ENCODE data around the gene PHETA1.

Gene PHETA1

GRCh38 chr12:111414711-111415252 is 45.9 kb upstream of the PHETA1 start:
- Histone ChIP-seq H3K36me3 (ENCODE audit: control insufficient read depth, insufficient read depth, low read length) (no peaks in the 10 kb centered on the region), H3K9ac (no peak overlapping the region), H3K4me2 (ENCODE audit: low read length) (no peak overlapping the region), H3K4me1 (peaks cover 2% of the 10 kb centered on the region), H2AFZ (no peak overlapping the region), H3K9me3 (ENCODE audit: control insufficient read depth, low read length) (no peaks in the 10 kb centered on the region), H3K79me2 (peaks cover 6% of the 10 kb centered on the region), H3K27ac (no peak overlapping the region), H3K27me3 (ENCODE audit: control insufficient read depth, insufficient read depth, low read length) (no peaks in the 10 kb centered on the region), H3K4me3 (ENCODE audit: low read depth, low read length) (no peak overlapping the region)
- TF ChIP-seq CTCF (IDR thresholded peaks at IDR 0.05) = no peak

- H3K27me3 ChIP-seq (ENCODE audit: control insufficient read depth, insufficient read depth, low read length) = no peaks in the 10 kb centered on the region
- TF ChIP-seq CTCF (IDR thresholded peaks at IDR 0.05) = no peak
- no peak overlapping the region for H3K4me2 ChIP-seq (ENCODE audit: low read length)
- H3K79me2 ChIP-seq = peaks cover 6% of the 10 kb centered on the region
- no peak overlapping the region for H3K4me3 ChIP-seq (ENCODE audit: low read depth, low read length)
- H2AFZ ChIP-seq = no peak overlapping the region
- no peak overlapping the region for H3K9ac ChIP-seq
- H3K9me3 ChIP-seq (ENCODE audit: control insufficient read depth, low read length) = no peaks in the 10 kb centered on the region
- H3K27ac ChIP-seq = no peak overlapping the region
- H3K36me3 ChIP-seq (ENCODE audit: control insufficient read depth, insufficient read depth, low read length) = no peaks in the 10 kb centered on the region
- H3K4me1 ChIP-seq = peaks cover 2% of the 10 kb centered on the region
Observed at GRCh38 chr12:111413442-111414086, 44.7 kb upstream of the PHETA1 start.

- H3K9ac ChIP-seq = no peak overlapping the region
- peaks cover 4% of the 10 kb centered on the region for H3K4me1 ChIP-seq
- no peak for TF ChIP-seq CTCF (IDR thresholded peaks at IDR 0.05)
- no peak overlapping the region for H3K4me2 ChIP-seq (ENCODE audit: low read length)
- H3K27ac ChIP-seq = peak overlapping the region; percentile 8
- no peak overlapping the region for H2AFZ ChIP-seq
- H3K27me3 ChIP-seq (ENCODE audit: control insufficient read depth, insufficient read depth, low read length) = no peaks in the 10 kb centered on the region
- H3K4me3 ChIP-seq (ENCODE audit: low read depth, low read length) = no peak overlapping the region
- no peaks in the 10 kb centered on the region for H3K9me3 ChIP-seq (ENCODE audit: control insufficient read depth, low read length)
- no peaks in the 10 kb centered on the region for H3K36me3 ChIP-seq (ENCODE audit: control insufficient read depth, insufficient read depth, low read length)
- peaks cover 6% of the 10 kb centered on the region for H3K79me2 ChIP-seq
Observed at GRCh38 chr12:111412830-111413441, 44.0 kb upstream of the PHETA1 start.

GRCh38 chr12:111412007-111412829 is 43.3 kb upstream of the PHETA1 start:
- H3K4me2 ChIP-seq (ENCODE audit: low read length) = no peak overlapping the region
- no peak overlapping the region for H3K9ac ChIP-seq
- H3K9me3 ChIP-seq (ENCODE audit: control insufficient read depth, low read length) = no peaks in the 10 kb centered on the region
- peak overlapping the region; percentile 8 for H3K27ac ChIP-seq
- TF ChIP-seq CTCF (IDR thresholded peaks at IDR 0.05) = no peak
- no peak overlapping the region for H3K4me3 ChIP-seq (ENCODE audit: low read depth, low read length)
- H3K4me1 ChIP-seq = peaks cover 4% of the 10 kb centered on the region
- H3K27me3 ChIP-seq (ENCODE audit: control insufficient read depth, insufficient read depth, low read length) = no peaks in the 10 kb centered on the region
- H3K36me3 ChIP-seq (ENCODE audit: control insufficient read depth, insufficient read depth, low read length) = no peaks in the 10 kb centered on the region
- no peak overlapping the region for H2AFZ ChIP-seq
- H3K79me2 ChIP-seq = peaks cover 6% of the 10 kb centered on the region

Data from parathyroid adenoma (tissue), 2 donors.